GM12801 (cell line): ENCODE measurements around the gene R3HDM2.

Experiments used
- TF ChIP-seq, protein P1 (sequence below): IDR thresholded peaks from one replicate; pipeline ENCODE4 v1.5.1; 2011; ENCODE audit warnings: control low read depth; ENCODE audit not compliant: insufficient read length; ENCODE audit errors: extremely low read depth

R3HDM2 gene

DNA sequence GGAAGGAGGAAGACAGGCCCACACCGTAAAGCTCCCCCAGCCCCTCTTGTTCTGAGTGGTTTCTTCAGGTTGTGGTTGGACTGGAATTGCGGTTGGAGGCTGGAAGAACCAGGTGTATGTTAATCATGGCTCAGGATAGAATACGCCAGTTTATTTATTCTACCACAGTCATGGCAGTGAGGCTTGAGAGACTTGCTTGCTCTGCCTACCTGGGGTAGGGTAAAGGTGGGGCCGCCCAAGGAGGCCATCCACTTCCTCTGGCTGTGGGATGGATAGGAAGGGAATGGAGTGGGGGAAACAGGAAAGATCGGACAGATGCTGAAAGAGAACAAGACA lies 193.3 kb downstream of the R3HDM2 start:
- TF ChIP-seq, protein P1, sequence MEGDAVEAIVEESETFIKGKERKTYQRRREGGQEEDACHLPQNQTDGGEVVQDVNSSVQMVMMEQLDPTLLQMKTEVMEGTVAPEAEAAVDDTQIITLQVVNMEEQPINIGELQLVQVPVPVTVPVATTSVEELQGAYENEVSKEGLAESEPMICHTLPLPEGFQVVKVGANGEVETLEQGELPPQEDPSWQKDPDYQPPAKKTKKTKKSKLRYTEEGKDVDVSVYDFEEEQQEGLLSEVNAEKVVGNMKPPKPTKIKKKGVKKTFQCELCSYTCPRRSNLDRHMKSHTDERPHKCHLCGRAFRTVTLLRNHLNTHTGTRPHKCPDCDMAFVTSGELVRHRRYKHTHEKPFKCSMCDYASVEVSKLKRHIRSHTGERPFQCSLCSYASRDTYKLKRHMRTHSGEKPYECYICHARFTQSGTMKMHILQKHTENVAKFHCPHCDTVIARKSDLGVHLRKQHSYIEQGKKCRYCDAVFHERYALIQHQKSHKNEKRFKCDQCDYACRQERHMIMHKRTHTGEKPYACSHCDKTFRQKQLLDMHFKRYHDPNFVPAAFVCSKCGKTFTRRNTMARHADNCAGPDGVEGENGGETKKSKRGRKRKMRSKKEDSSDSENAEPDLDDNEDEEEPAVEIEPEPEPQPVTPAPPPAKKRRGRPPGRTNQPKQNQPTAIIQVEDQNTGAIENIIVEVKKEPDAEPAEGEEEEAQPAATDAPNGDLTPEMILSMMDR, result no peak

DNA sequence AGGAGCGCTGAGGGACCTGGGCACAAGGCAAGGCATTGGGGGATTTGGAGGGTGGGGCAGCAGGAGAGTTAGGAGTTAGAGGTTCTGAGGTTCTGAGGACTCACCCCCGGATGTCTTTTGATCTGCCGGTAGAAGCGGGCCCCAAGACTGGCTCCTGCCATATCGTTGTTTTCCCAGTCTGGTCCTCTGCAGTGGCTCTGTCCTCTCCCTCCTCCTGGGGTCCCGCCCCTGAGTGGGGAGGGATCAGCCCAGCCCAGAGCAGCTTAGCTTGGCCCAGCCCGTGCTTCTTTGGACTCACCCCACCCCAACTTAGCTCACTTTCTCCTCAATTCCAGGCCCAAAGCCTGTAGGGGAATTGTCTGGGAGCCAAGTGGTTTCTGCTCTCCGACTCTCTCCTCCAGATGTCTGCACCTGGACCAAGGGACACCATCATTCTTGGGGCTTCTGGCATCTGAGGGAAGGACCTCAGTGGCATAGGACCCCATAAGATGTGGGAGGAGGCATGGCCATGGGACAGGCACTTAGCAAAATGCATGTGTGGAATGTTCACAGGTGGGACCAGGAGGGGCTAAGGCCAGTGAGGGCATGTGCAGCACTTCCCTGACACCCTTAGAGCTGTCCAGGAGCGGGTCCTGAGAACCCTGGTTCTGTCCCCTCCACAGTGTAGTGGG lies 193.8 kb downstream of the R3HDM2 start:
- TF ChIP-seq, protein P1, result no peak

DNA sequence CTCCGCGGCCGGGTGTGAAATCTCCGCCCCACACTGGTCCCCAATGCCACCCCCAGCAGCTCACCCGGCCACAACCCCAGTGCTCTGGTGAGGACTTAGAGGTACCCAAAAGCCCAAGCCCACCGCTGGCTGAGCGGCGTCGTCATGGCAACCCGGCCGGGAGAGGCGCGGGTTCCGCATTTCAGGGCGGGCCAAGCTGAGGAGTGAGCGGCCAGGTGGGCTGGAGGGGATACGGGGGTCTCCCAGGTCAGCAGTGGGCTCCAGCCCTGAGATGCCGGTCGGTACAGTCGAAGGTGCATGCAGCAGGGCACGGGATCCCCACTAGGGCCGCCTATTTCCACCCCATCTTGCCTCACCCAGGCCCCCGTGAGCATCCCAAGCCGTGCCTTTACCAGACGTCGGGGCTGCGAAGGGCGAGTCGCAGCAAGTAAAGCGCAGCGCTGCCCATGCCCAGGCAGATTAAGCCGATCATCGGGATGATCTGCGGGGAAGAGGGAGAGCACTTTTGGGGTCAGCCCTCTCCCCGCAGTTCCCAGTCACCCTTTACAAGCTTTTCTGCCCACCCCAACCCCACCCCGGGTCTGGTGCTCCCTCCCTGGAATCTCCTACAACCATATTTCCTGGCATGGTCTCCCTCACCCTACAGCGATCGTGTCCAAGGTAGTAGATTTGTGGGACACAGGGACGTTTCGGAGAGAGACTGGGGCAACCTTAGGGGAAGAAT lies 194.5 kb downstream of the R3HDM2 start:
- TF ChIP-seq, protein P1, result no peak

DNA sequence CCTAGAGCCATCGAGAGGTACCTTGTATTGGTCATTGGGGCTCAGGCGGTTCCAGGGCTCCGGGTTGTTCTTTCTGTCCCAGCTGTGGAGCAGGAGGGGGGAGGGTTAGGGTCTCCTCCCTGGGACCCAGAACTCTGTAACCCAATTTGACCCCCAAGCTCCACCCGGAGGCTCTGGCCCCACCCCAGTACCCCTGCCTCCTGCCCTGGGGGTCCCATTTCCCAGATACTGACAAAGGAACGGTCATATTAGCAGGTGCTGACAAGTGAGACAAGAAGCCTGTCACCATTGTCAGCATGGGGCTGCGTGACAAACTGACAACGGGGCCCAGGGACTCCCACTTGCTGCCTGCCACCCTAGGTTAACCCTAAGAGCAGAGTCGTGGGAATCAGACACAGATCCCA lies 195.1 kb downstream of the R3HDM2 start:
- TF ChIP-seq, protein P1, result no peak

DNA sequence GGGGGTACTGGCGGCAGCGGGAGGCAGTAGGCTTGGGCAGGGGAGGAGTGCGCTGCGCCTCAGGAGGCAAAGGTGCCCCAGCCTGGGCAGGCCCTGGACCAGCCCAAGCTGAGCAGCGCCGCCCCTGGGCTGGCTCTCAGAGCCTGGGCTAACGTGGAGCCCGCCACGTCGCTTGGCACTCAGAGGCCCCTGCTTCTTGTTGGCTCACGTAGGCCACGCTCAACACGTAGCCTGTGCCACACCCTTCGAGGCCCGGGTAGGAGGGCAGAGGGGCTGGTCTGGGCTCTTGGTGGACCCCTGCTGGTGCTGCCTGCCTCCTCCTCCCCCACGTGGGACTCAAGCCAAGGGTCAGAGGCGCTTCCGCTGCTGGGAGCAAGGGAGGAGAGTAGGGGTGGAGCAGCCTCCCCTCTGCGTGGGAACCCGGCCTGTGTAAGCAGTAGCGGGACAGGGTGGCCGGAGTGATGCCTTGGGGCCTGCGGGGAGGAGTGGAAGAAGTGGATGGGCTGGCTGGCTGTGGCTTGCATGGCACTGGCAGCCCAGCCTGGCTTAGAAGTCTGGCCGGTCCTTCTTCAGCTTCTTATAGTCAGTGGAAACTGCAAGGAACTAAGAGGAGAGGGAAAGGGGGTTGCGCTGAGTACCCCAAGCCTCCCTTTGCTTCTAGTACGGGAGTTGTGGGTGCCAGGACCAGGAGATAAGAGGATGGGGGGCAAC lies 195.7 kb downstream of the R3HDM2 start:
- TF ChIP-seq, protein P1, result no peak

DNA sequence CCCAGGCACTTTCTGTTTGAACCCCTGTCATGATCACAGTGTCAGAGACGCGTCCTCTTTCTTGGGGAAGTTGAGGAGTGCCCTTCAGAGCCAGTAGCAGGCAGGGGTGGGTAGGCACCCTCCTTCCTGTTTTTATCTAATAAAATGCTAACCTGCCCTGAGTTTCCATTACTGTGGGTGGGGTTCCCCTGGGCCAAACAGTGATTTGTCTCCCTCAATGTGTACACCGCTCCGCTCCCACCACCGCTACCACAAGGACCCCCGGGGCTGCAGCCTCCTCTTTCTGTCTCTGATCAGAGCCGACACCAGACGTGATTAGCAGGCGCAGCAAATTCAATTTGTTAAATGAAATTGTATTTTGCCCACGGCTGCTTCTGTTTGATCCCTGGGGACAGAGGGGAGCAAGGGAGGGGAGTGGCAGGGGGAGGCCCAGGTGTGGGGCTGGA lies 196.2 kb downstream of the R3HDM2 start:
- TF ChIP-seq, protein P1, result no peak

DNA sequence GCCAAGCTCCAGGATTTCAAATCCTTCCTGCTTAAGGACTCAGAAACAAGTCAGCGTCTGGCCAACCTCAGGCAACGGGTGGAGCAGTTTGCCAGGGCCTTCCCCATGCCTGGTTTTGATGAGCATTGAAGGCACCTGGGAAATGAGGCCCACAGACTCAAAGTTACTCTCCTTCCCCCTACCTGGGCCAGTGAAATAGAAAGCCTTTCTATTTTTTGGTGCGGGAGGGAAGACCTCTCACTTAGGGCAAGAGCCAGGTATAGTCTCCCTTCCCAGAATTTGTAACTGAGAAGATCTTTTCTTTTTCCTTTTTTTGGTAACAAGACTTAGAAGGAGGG lies 196.6 kb downstream of the R3HDM2 start:
- TF ChIP-seq, protein P1, result no peak
